Trophoblast cell (in vitro differentiated cells and primary cell): ENCODE results near the gene LRP1-AS.

Experiments
- DNase-seq, 2 donors: peaks; one replicate each; pipeline ENCODE4 v3.0.0-alpha.2; 2016
- H2AFZ ChIP-seq: 2 replicates; pipeline ENCODE4 v1.6.1; 2013; ENCODE audit warnings: low read length, moderate library complexity, mild to moderate bottlenecking; ENCODE audit not compliant: insufficient read depth, poor library complexity
- H2AK5ac ChIP-seq: 2 replicates; pipeline ENCODE4 v1.6.1; 2013; ENCODE audit warnings: mild to moderate bottlenecking, low read length
- H2BK120ac ChIP-seq: 2 replicates; pipeline ENCODE4 v1.6.1; 2013; ENCODE audit warnings: low read length, mild to moderate bottlenecking, moderate library complexity; ENCODE audit not compliant: insufficient read depth, poor library complexity
- H2BK12ac ChIP-seq: 2 replicates; pipeline ENCODE4 v1.6.1; 2013; ENCODE audit warnings: mild to moderate bottlenecking, low read length, moderate library complexity
- H2BK5ac ChIP-seq: 2 replicates; pipeline ENCODE4 v1.6.1; 2013; ENCODE audit warnings: low read length, low read depth, moderate library complexity, mild to moderate bottlenecking; ENCODE audit not compliant: poor library complexity
- H3K14ac ChIP-seq: 2 replicates; pipeline ENCODE4 v1.6.1; 2013; ENCODE audit warnings: mild to moderate bottlenecking, low read length
- H3K18ac ChIP-seq: 2 replicates; pipeline ENCODE4 v1.6.1; 2013; ENCODE audit warnings: mild to moderate bottlenecking, low read length
- H3K23ac ChIP-seq: 2 replicates; pipeline ENCODE4 v1.6.1; 2013; ENCODE audit warnings: low read length
- H3K27ac ChIP-seq: 2 replicates; pipeline ENCODE4 v1.5.1; 2013; ENCODE audit warnings: low read depth, mild to moderate bottlenecking, inconsistent platforms, low read length, moderate library complexity
- H3K27me3 ChIP-seq: 2 replicates; pipeline ENCODE4 v1.6.1; 2013; ENCODE audit warnings: inconsistent platforms, mild to moderate bottlenecking, low read length, moderate library complexity; ENCODE audit not compliant: insufficient read depth
- H3K36me3 ChIP-seq, 2 experiments: 1 replicate in 1 of 2; 2 replicates in 1 of 2; pipeline ENCODE4 v1.6.1; 2013; ENCODE audit warnings: low read length in 2 of 2, mild to moderate bottlenecking in 2 of 2, moderate library complexity in 1 of 2; ENCODE audit not compliant: insufficient read depth in 2 of 2, control insufficient read depth in 1 of 2
- H3K4ac ChIP-seq: 2 replicates; pipeline ENCODE4 v1.6.1; 2013; ENCODE audit warnings: low read depth, mild to moderate bottlenecking, low read length, moderate library complexity
- H3K4me1 ChIP-seq, 2 experiments: 1 replicate in 1 of 2; 2 replicates in 1 of 2; pipeline ENCODE4 v1.6.1; 2013; ENCODE audit warnings: low read length in 2 of 2, mild to moderate bottlenecking in 2 of 2, moderate library complexity in 1 of 2; ENCODE audit not compliant: insufficient read depth in 2 of 2, control insufficient read depth in 1 of 2
- H3K4me2 ChIP-seq: 2 replicates; pipeline ENCODE4 v1.6.1; 2013; ENCODE audit warnings: inconsistent platforms, mild to moderate bottlenecking, low read length, moderate library complexity
- H3K4me3 ChIP-seq: 2 replicates; pipeline ENCODE4 v1.5.1; 2013; ENCODE audit warnings: mild to moderate bottlenecking, low read depth, low read length, inconsistent platforms
- H3K79me1 ChIP-seq: one replicate; pipeline ENCODE4 v1.6.1; 2013; ENCODE audit warnings: low read length
- H3K79me2 ChIP-seq: 2 replicates; pipeline ENCODE4 v1.6.1; 2013; ENCODE audit warnings: low read length, mild to moderate bottlenecking; ENCODE audit not compliant: control insufficient read depth, insufficient read depth, poor library complexity
- H3K9ac ChIP-seq: 2 replicates; pipeline ENCODE4 v1.6.1; 2013; ENCODE audit warnings: mild to moderate bottlenecking, low read length
- H3K9me3 ChIP-seq: 2 replicates; pipeline ENCODE4 v1.6.1; 2013; ENCODE audit warnings: low read depth, mild to moderate bottlenecking, control low read depth, inconsistent platforms, low read length; ENCODE audit not compliant: insufficient read depth
- H4K12ac ChIP-seq: 2 replicates; pipeline ENCODE4 v1.6.1; 2013; ENCODE audit warnings: low read depth, mild to moderate bottlenecking, low read length, moderate library complexity
- H4K8ac ChIP-seq: 2 replicates; pipeline ENCODE4 v1.6.1; 2013; ENCODE audit warnings: low read depth, mild to moderate bottlenecking, low read length, moderate library complexity
- H4K91ac ChIP-seq: one replicate; pipeline ENCODE4 v1.6.1; 2013; ENCODE audit warnings: low read depth, mild to moderate bottlenecking, low read length, moderate library complexity
- whole genome bisulfite sequencing: extraction: QIAGEN DNeasy Blood & Tissue Kit; methylation state at CpG from one replicate; pipeline ENCODE4 v1.1.7; 2013; ENCODE audit warnings: missing lambda C conversion rate; ENCODE audit not compliant: insufficient read length, insufficient coverage; ENCODE audit errors: extremely low coverage; 5-methylcytosine and 5-hydroxymethylcytosine counted together

The LRP1-AS gene

GRCh38 chr12:57171668-57172067, 24.2 kb upstream of the LRP1-AS start:
- no peaks in the 10 kb centered on the region for H3K27me3 ChIP-seq
- DNase-seq, result no peak
- no peak overlapping the region for H3K14ac ChIP-seq
- no peak overlapping the region for H3K9ac ChIP-seq
- no peak overlapping the region for H2AK5ac ChIP-seq
- peaks cover 0 to 3% of the 10 kb centered on the region in 2 experiments for H3K4me1 ChIP-seq
- H3K4me3 ChIP-seq, result no peak overlapping the region
- no peak overlapping the region for H3K27ac ChIP-seq
- no peak overlapping the region for H4K91ac ChIP-seq
- H2AFZ ChIP-seq, result no peak overlapping the region
- H2BK5ac ChIP-seq, result no peak overlapping the region
- no peak overlapping the region for H4K8ac ChIP-seq
- H3K4ac ChIP-seq, result no peak overlapping the region
- no CpG with 5 or more reads among the region's 4 CpGs for WGBS
- peaks cover 83 to 87% of the 10 kb centered on the region in 2 experiments for H3K36me3 ChIP-seq
- H2BK120ac ChIP-seq, result no peak overlapping the region
- no peak overlapping the region for H4K12ac ChIP-seq
- no peak overlapping the region for H3K4me2 ChIP-seq
- H3K79me2 ChIP-seq, result no peaks in the 10 kb centered on the region
- H3K23ac ChIP-seq, result no peak overlapping the region
- H2BK12ac ChIP-seq, result no peak overlapping the region
- H3K79me1 ChIP-seq, result no peaks in the 10 kb centered on the region
- H3K18ac ChIP-seq, result no peak overlapping the region
- no peaks in the 10 kb centered on the region for H3K9me3 ChIP-seq

- no peak overlapping the region for H3K4me2 ChIP-seq
- H2AK5ac ChIP-seq, result no peak overlapping the region
- DNase-seq, result no peak
- H4K12ac ChIP-seq, result no peak overlapping the region
- no CpG with 5 or more reads among the region's 4 CpGs for WGBS
- H3K36me3 ChIP-seq, result peaks cover 82 to 86% of the 10 kb centered on the region in 2 experiments
- H3K4me3 ChIP-seq, result no peak overlapping the region
- no peak overlapping the region for H3K4ac ChIP-seq
- no peak overlapping the region for H3K27ac ChIP-seq
- no peak overlapping the region for H4K91ac ChIP-seq
- H2BK5ac ChIP-seq, result no peak overlapping the region
- H2BK120ac ChIP-seq, result no peak overlapping the region
- H2BK12ac ChIP-seq, result no peak overlapping the region
- H3K18ac ChIP-seq, result no peak overlapping the region
- H3K4me1 ChIP-seq, result peaks cover 0 to 3% of the 10 kb centered on the region in 2 experiments
- H3K27me3 ChIP-seq, result no peaks in the 10 kb centered on the region
- no peaks in the 10 kb centered on the region for H3K9me3 ChIP-seq
- H3K23ac ChIP-seq, result no peak overlapping the region
- no peaks in the 10 kb centered on the region for H3K79me2 ChIP-seq
- no peaks in the 10 kb centered on the region for H3K79me1 ChIP-seq
- H3K9ac ChIP-seq, result no peak overlapping the region
- no peak overlapping the region for H3K14ac ChIP-seq
- H2AFZ ChIP-seq, result no peak overlapping the region
- H4K8ac ChIP-seq, result no peak overlapping the region
Measured at GRCh38 chr12:57170927-57171326, 23.5 kb upstream of the LRP1-AS start.

GRCh38 chr12:57170408-57170807, 23.0 kb upstream of the LRP1-AS start:
- Histone ChIP-seq H3K79me2 (no peaks in the 10 kb centered on the region), H3K36me3 (peaks cover 81 to 85% of the 10 kb centered on the region in 2 experiments), H2BK5ac (no peak overlapping the region), H3K27ac (no peak overlapping the region), H4K91ac (no peak overlapping the region), H3K18ac (no peak overlapping the region), H3K27me3 (no peaks in the 10 kb centered on the region), H3K4me1 (peaks cover 0 to 3% of the 10 kb centered on the region in 2 experiments), H3K9ac (no peak overlapping the region), H2AK5ac (no peak overlapping the region), H4K8ac (no peak overlapping the region), H3K14ac (no peak overlapping the region), H3K79me1 (no peaks in the 10 kb centered on the region), H3K9me3 (no peaks in the 10 kb centered on the region), H2BK12ac (no peak overlapping the region), H4K12ac (no peak overlapping the region), H3K4ac (no peak overlapping the region), H3K4me2 (no peak overlapping the region), H2BK120ac (no peak overlapping the region), H3K4me3 (no peak overlapping the region), H2AFZ (no peak overlapping the region), H3K23ac (no peak overlapping the region)
- no CpG with 5 or more reads among the region's 1 CpG for WGBS
- no peak for DNase-seq

GRCh38 chr12:57169969-57170368, 22.6 kb upstream of the LRP1-AS start:
- Histone ChIP-seq H3K4me1 (peaks cover 0 to 3% of the 10 kb centered on the region in 2 experiments), H4K91ac (no peak overlapping the region), H3K14ac (no peak overlapping the region), H3K4me3 (no peak overlapping the region), H2BK5ac (no peak overlapping the region), H3K79me1 (no peaks in the 10 kb centered on the region), H2AK5ac (no peak overlapping the region), H3K4ac (no peak overlapping the region), H3K27me3 (no peaks in the 10 kb centered on the region), H3K36me3 (peaks cover 80 to 85% of the 10 kb centered on the region in 2 experiments), H3K9me3 (no peaks in the 10 kb centered on the region), H2BK12ac (no peak overlapping the region), H3K9ac (no peak overlapping the region), H3K27ac (no peak overlapping the region), H2AFZ (no peak overlapping the region), H3K4me2 (no peak overlapping the region), H3K79me2 (no peaks in the 10 kb centered on the region), H4K12ac (no peak overlapping the region), H2BK120ac (no peak overlapping the region), H3K23ac (no peak overlapping the region), H3K18ac (no peak overlapping the region), H4K8ac (no peak overlapping the region)
- no CpG with 5 or more reads among the region's 7 CpGs for WGBS
- no peak for DNase-seq
